ACHN (cell line): ENCODE results near the gene MATN1.

ENCODE experiments used
- DNase-seq: peaks from one replicate; pipeline ENCODE4 v3.0.0-alpha.2; 2015
- in situ Hi-C: cut with HindIII; loops from 2 replicates; pipeline ENCODE4 v1.10.0; 2017; ENCODE audit warnings: low sequenced_read_pairs, low pct_ligation_motif_present, low pct_unique_long_range_greater_than_20kb

MATN1 gene

GRCh38 chr1:30759718-30760281 lies 36.4 kb upstream of the MATN1 start:
- no peak for DNase-seq
- in situ Hi-C loops, result no loop called here

GRCh38 chr1:30758785-30759380 lies 35.5 kb upstream of the MATN1 start:
- in situ Hi-C loops, result no loop called here
- DNase-seq, result peak; percentile 19

GRCh38 chr1:30758121-30758688 lies 34.8 kb upstream of the MATN1 start:
- in situ Hi-C loops, result no loop called here
- no peak for DNase-seq

GRCh38 chr1:30757352-30758120 lies 34.2 kb upstream of the MATN1 start, which contains the start of gene LAPTM5:
LAPTM5 (minus strand) TSS chr1:30757774; CDS start chr1:30757745, 29 bp downstream.
- no peak for DNase-seq

GRCh38 chr1:30756545-30757351 lies 33.4 kb upstream of the MATN1 start:
- peak; percentile 72 for DNase-seq
- in situ Hi-C loops, result no loop called here

More at GRCh38 chr1:30757352-30758120, 34.2 kb upstream of the MATN1 start, which contains the start of gene LAPTM5:
- in situ Hi-C loops, result no loop called here

GRCh38 chr1:30756206-30756544 lies 32.8 kb upstream of the MATN1 start:
- in situ Hi-C loops, result no loop called here
- DNase-seq, result no peak

GRCh38 chr1:30755746-30756145 lies 32.4 kb upstream of the MATN1 start:
- no peak for DNase-seq
- in situ Hi-C loops, result no loop called here

- in situ Hi-C loops, result no loop called here
- DNase-seq, result no peak
Observed at GRCh38 chr1:30755334-30755733, 31.9 kb upstream of the MATN1 start.

GRCh38 chr1:30754684-30755171 lies 31.3 kb upstream of the MATN1 start:
- in situ Hi-C loops, result no loop called here
- DNase-seq, result no peak

GRCh38 chr1:30753660-30754123 lies 30.3 kb upstream of the MATN1 start:
- no peak for DNase-seq
- in situ Hi-C loops, result no loop called here

GRCh38 chr1:30753118-30753517 lies 29.7 kb upstream of the MATN1 start:
- DNase-seq, result no peak
- in situ Hi-C loops, result no loop called here

- DNase-seq, result no peak
- in situ Hi-C loops, result no loop called here
Observed at GRCh38 chr1:30752651-30752908, 29.2 kb upstream of the MATN1 start.

- in situ Hi-C loops, result no loop called here
- no peak for DNase-seq
Observed at GRCh38 chr1:30751830-30752650, 28.7 kb upstream of the MATN1 start.

- in situ Hi-C loops, result no loop called here
- no peak for DNase-seq
Observed at GRCh38 chr1:30750731-30751291, 27.4 kb upstream of the MATN1 start.

GRCh38 chr1:30749691-30750583 lies 26.6 kb upstream of the MATN1 start:
- in situ Hi-C loops, result no loop called here
- DNase-seq, result no peak

GRCh38 chr1:30748699-30749401 lies 25.5 kb upstream of the MATN1 start:
- in situ Hi-C loops, result no loop called here
- DNase-seq, result peak; percentile 73
